Body of pancreas (tissue), 4 donors: ENCODE measurements around the gene KASH5.

Source experiments
- CTCF ChIP-seq, 7 experiments: fragments of 450-650 bp in 4 of 7; fragments of 200-600 bp in 3 of 7; sonication (generic) in 3 of 7; IDR thresholded peaks; one replicate each; pipeline ENCODE4 v1.5.1; 2016 to 2019; ENCODE audit warnings: antibody characterized with exemption in 7 of 7
- POLR2A ChIP-seq, 3 donors: fragments of 450-650 bp; IDR thresholded peaks; one replicate each; pipeline ENCODE4 v1.6.1; 2016; ENCODE audit warnings: antibody characterized with exemption in 3 of 3, mild to moderate bottlenecking in 2 of 3

- TF ChIP-seq CTCF (IDR thresholded peaks at IDR 0.05) (no peak), POLR2A (IDR thresholded peaks at IDR 0.05) (no peak)
Observed at GRCh38 chr19:49371184-49371583, 16.9 kb upstream of the KASH5 start.
